Fibroblast of lung (primary cell): Measurements from ENCODE around the gene PGAP2. TPM values are rescaled to one million over a fixed set of nuclear protein-coding genes. Genes with fewer than 3 reads are reported as not detected.

ENCODE experiments used
- DNase-seq, 2 donors: peaks; one replicate each; pipeline versions ENCODE4 v3.0.0 to v3.0.0-alpha.2; 2010; ENCODE audit warnings: low read depth in 2 of 2
- H2AFZ ChIP-seq: 2 replicates; pipeline ENCODE4 v1.5.1; 2012; ENCODE audit warnings: low read length, control low read depth, inconsistent platforms
- H3K27ac ChIP-seq: 2 replicates; pipeline ENCODE4 v1.5.1; 2011; ENCODE audit warnings: low read length, control low read depth; ENCODE audit not compliant: insufficient read depth
- H3K27me3 ChIP-seq: 2 replicates; pipeline ENCODE4 v1.5.1; 2011; ENCODE audit warnings: mild to moderate bottlenecking, low read length; ENCODE audit not compliant: control insufficient read depth, insufficient read depth
- H3K36me3 ChIP-seq: 2 replicates; pipeline ENCODE4 v1.5.1; 2011; ENCODE audit warnings: low read length; ENCODE audit not compliant: control insufficient read depth, insufficient read depth
- H3K4me1 ChIP-seq: 2 replicates; pipeline ENCODE4 v1.5.1; 2011; ENCODE audit warnings: low read length; ENCODE audit not compliant: control insufficient read depth, insufficient read depth; ENCODE audit errors: extremely low read depth
- H3K4me2 ChIP-seq: 2 replicates; pipeline ENCODE4 v1.5.1; 2011; ENCODE audit warnings: low read length, control low read depth; ENCODE audit not compliant: insufficient read depth; ENCODE audit errors: extremely low read depth
- H3K4me3 ChIP-seq, 4 experiments: fragments of 200-600 bp in 1 of 4; sonication (generic) in 1 of 4; replicated peaks in 1 of 4; 2 replicates each; pipeline ENCODE4 v1.5.1; 2011 to 2016; ENCODE audit warnings: low read length in 4 of 4, low read depth in 3 of 4, mild to moderate bottlenecking in 3 of 4, control low read depth in 2 of 4, inconsistent platforms in 1 of 4, mixed read lengths in 1 of 4; ENCODE audit not compliant: insufficient read depth in 1 of 4; ENCODE audit errors: control extremely low read depth in 1 of 4
- H3K79me2 ChIP-seq: 2 replicates; pipeline ENCODE4 v1.5.1; 2012; ENCODE audit warnings: mild to moderate bottlenecking, low read length, inconsistent platforms; ENCODE audit not compliant: control insufficient read depth, insufficient read depth
- H3K9ac ChIP-seq: 2 replicates; pipeline ENCODE4 v1.5.1; 2011; ENCODE audit warnings: mild to moderate bottlenecking, low read length, control low read depth; ENCODE audit not compliant: insufficient read depth
- H3K9me3 ChIP-seq: 2 replicates; pipeline ENCODE4 v1.5.1; 2012; ENCODE audit warnings: low read depth, low read length; ENCODE audit not compliant: control insufficient read depth, insufficient read depth
- H4K20me1 ChIP-seq: 2 replicates; pipeline ENCODE4 v1.5.1; 2011; ENCODE audit warnings: low read length; ENCODE audit not compliant: control insufficient read depth, insufficient read depth; ENCODE audit errors: extremely low read depth
- CTCF ChIP-seq, 2 donors: IDR thresholded peaks in 1 of 2; conservative IDR thresholded peaks in 1 of 2; 1 replicate in 1 of 2; 2 replicates in 1 of 2; pipeline ENCODE4 v1.5.1; 2011 to 2012; ENCODE audit warnings: low read length in 2 of 2, control low read depth in 1 of 2, inconsistent platforms in 1 of 2, low read depth in 1 of 2, mild to moderate bottlenecking in 1 of 2
- EZH2 ChIP-seq: IDR thresholded peaks from 2 replicates; pipeline ENCODE4 v1.5.1; 2012; ENCODE audit warnings: low read length, control low read depth, mild to moderate bottlenecking; ENCODE audit errors: missing control alignments
- polyA plus RNA-seq, 2 donors: library from polyadenylated mRNA; depleted of rRNA in 1 of 2; stranded (reverse) in 1 of 2; unstranded in 1 of 2; fragments of >200 nt; gene quantifications; 2 replicates each; pipeline ENCODE4 v1.2.1, GENCODE V29; 2011 to 2012; ENCODE audit warnings: missing spikeins in 1 of 2
- total RNA-seq: library from RNA; depleted of rRNA; stranded (reverse); fragments of >200 nt; gene quantifications from 2 replicates; pipeline ENCODE4 v1.2.1, GENCODE V29; 2014

Gene PGAP2
- total and polyA plus RNA-seq, 2 donors (not counting 1 experiment from before 2014, with no cell fraction given) = 12.4 to 12.8 TPM

GRCh38 chr11:3845670-3846069 is 37.3 kb downstream of the PGAP2 start:
- DNase-seq = no peak
- TF ChIP-seq CTCF (conservative IDR thresholded peaks at IDR 0.05 in 1 of 2, IDR thresholded peaks at IDR 0.05 in 1 of 2; ENCODE audit: low read depth in 1 of 2, low read length in 2 of 2) (no peak), EZH2 (no peak)

GRCh38 chr11:3849297-3849874 is 41.0 kb downstream of the PGAP2 start:
- no peak overlapping the region for H3K4me3 ChIP-seq
- no peaks in the 10 kb centered on the region for H3K27me3 ChIP-seq
- DNase-seq = peak in 1 of 2 donors; percentile 58
- H3K4me2 ChIP-seq = no peak overlapping the region
- no peaks in the 10 kb centered on the region for H3K79me2 ChIP-seq
- no peaks in the 10 kb centered on the region for H3K36me3 ChIP-seq
- no peaks in the 10 kb centered on the region for H4K20me1 ChIP-seq
- H3K9ac ChIP-seq = no peak overlapping the region
- no peak overlapping the region for H3K27ac ChIP-seq
- no peaks in the 10 kb centered on the region for H3K9me3 ChIP-seq
- no peaks in the 10 kb centered on the region for H3K4me1 ChIP-seq
- TF ChIP-seq CTCF (conservative IDR thresholded peaks at IDR 0.05 in 1 of 2, IDR thresholded peaks at IDR 0.05 in 1 of 2; ENCODE audit: low read depth in 1 of 2, low read length in 2 of 2) (peak; percentile 68 to 71), EZH2 (no peak)
- H2AFZ ChIP-seq = no peak overlapping the region

More at GRCh38 chr11:3845670-3846069, 37.3 kb downstream of the PGAP2 start:
- Histone ChIP-seq H3K27me3 (no peaks in the 10 kb centered on the region), H3K36me3 (no peaks in the 10 kb centered on the region), H3K4me2 (no peak overlapping the region), H3K79me2 (no peaks in the 10 kb centered on the region), H4K20me1 (no peaks in the 10 kb centered on the region), H3K9ac (no peak overlapping the region), H3K4me3 (no peak overlapping the region), H3K4me1 (peaks cover 6% of the 10 kb centered on the region), H2AFZ (no peak overlapping the region), H3K27ac (no peak overlapping the region), H3K9me3 (no peaks in the 10 kb centered on the region)

GRCh38 chr11:3853545-3853842 is 45.1 kb downstream of the PGAP2 start:
- H3K4me2 ChIP-seq = no peak overlapping the region
- DNase-seq = no peak
- H3K79me2 ChIP-seq = peaks cover 7% of the 10 kb centered on the region
- no peaks in the 10 kb centered on the region for H3K27me3 ChIP-seq
- no peak overlapping the region for H3K9ac ChIP-seq
- no peak for TF ChIP-seq EZH2
- TF ChIP-seq CTCF (conservative IDR thresholded peaks at IDR 0.05 in 1 of 2, IDR thresholded peaks at IDR 0.05 in 1 of 2; ENCODE audit: low read depth in 1 of 2, low read length in 2 of 2) = no peak
- no peak overlapping the region for H3K4me3 ChIP-seq
- H3K27ac ChIP-seq = no peak overlapping the region
- H3K4me1 ChIP-seq = peaks cover 3% of the 10 kb centered on the region
- no peaks in the 10 kb centered on the region for H3K36me3 ChIP-seq
- H3K9me3 ChIP-seq = no peaks in the 10 kb centered on the region
- H4K20me1 ChIP-seq = no peaks in the 10 kb centered on the region
- no peak overlapping the region for H2AFZ ChIP-seq
